ENCODE results near the gene ANK2.

The ANK2 gene

DNA sequence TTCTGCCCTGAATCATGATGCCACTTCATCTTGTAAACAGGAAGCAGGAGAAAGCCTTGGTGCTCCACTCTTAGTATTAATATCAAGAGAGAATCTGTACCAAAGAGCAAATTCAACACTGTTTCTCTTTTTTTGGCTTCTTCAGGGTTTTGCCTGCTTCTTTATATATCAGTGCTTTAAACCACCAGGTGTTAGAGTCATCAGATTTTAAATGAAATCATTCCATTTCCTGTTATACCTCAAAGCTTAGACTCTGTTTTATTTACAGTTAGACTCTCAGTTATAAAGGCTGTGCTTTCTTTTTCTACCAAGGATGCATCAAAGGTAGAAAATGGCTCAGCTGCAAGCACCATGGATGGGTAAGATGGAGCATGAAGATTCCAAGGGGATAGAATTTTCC, 361.2 kb downstream of the ANK2 start:
- no peak for TF ChIP-seq CTCF (IDR thresholded peaks at IDR 0.05)

DNA sequence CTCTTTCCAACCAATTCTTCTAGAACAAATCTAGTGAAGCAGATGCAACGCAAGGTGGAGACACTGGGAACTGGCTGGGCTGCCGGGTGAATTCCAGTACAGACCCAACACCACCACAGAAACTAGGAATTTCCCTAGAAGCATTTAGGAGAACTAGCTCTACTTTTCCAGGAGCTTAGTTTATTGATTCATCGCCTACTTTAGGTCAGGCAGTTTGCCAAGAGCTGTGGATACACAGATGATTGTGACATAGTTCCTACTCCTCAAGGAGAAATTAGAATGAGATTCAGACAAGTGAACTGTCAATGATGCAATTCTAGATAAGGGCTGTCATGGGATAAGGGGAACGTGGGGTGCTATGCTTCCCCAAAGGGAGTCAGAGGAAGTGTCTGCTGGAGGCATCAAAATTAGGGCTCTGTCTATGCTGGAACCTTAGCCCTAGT, 362.1 kb downstream of the ANK2 start:
- no peak for TF ChIP-seq CTCF (IDR thresholded peaks at IDR 0.05)

- TF ChIP-seq CTCF (IDR thresholded peaks at IDR 0.05): no peak
These were observed 370.2 kb downstream of the ANK2 start for GRCh38 chr4:113419631-113420030.

GRCh38 chr4:113420938-113421337, 371.5 kb downstream of the ANK2 start:
- TF ChIP-seq CTCF (IDR thresholded peaks at IDR 0.05): no peak

- TF ChIP-seq CTCF (IDR thresholded peaks at IDR 0.05): no peak
These were observed 374.2 kb downstream of the ANK2 start for GRCh38 chr4:113423631-113424030.

GRCh38 chr4:113433116-113433515, 383.7 kb downstream of the ANK2 start:
- TF ChIP-seq CTCF (IDR thresholded peaks at IDR 0.05): no peak

Measured in LNCAP (cell line).